Trophoblast cell (in vitro differentiated cells and primary cell): ENCODE results near the gene CD180.
A peak's percentile ranks its signal among the peaks of the same experiment; 100 is the strongest.

Experiments
- DNase-seq, 2 donors: peaks; one replicate each; pipeline ENCODE4 v3.0.0-alpha.2; 2016
- H2AFZ ChIP-seq: 2 replicates; pipeline ENCODE4 v1.6.1; 2013; ENCODE audit warnings: low read length, moderate library complexity, mild to moderate bottlenecking; ENCODE audit not compliant: insufficient read depth, poor library complexity
- H2AK5ac ChIP-seq: 2 replicates; pipeline ENCODE4 v1.6.1; 2013; ENCODE audit warnings: mild to moderate bottlenecking, low read length
- H2BK120ac ChIP-seq: 2 replicates; pipeline ENCODE4 v1.6.1; 2013; ENCODE audit warnings: low read length, mild to moderate bottlenecking, moderate library complexity; ENCODE audit not compliant: insufficient read depth, poor library complexity
- H2BK12ac ChIP-seq: 2 replicates; pipeline ENCODE4 v1.6.1; 2013; ENCODE audit warnings: mild to moderate bottlenecking, low read length, moderate library complexity
- H2BK5ac ChIP-seq: 2 replicates; pipeline ENCODE4 v1.6.1; 2013; ENCODE audit warnings: low read length, low read depth, moderate library complexity, mild to moderate bottlenecking; ENCODE audit not compliant: poor library complexity
- H3K14ac ChIP-seq: 2 replicates; pipeline ENCODE4 v1.6.1; 2013; ENCODE audit warnings: mild to moderate bottlenecking, low read length
- H3K18ac ChIP-seq: 2 replicates; pipeline ENCODE4 v1.6.1; 2013; ENCODE audit warnings: mild to moderate bottlenecking, low read length
- H3K23ac ChIP-seq: 2 replicates; pipeline ENCODE4 v1.6.1; 2013; ENCODE audit warnings: low read length
- H3K27ac ChIP-seq: 2 replicates; pipeline ENCODE4 v1.5.1; 2013; ENCODE audit warnings: low read depth, mild to moderate bottlenecking, inconsistent platforms, low read length, moderate library complexity
- H3K27me3 ChIP-seq: 2 replicates; pipeline ENCODE4 v1.6.1; 2013; ENCODE audit warnings: inconsistent platforms, mild to moderate bottlenecking, low read length, moderate library complexity; ENCODE audit not compliant: insufficient read depth
- H3K36me3 ChIP-seq, 2 experiments: 1 replicate in 1 of 2; 2 replicates in 1 of 2; pipeline ENCODE4 v1.6.1; 2013; ENCODE audit warnings: low read length in 2 of 2, mild to moderate bottlenecking in 2 of 2, moderate library complexity in 1 of 2; ENCODE audit not compliant: insufficient read depth in 2 of 2, control insufficient read depth in 1 of 2
- H3K4ac ChIP-seq: 2 replicates; pipeline ENCODE4 v1.6.1; 2013; ENCODE audit warnings: low read depth, mild to moderate bottlenecking, low read length, moderate library complexity
- H3K4me1 ChIP-seq, 2 experiments: 1 replicate in 1 of 2; 2 replicates in 1 of 2; pipeline ENCODE4 v1.6.1; 2013; ENCODE audit warnings: low read length in 2 of 2, mild to moderate bottlenecking in 2 of 2, moderate library complexity in 1 of 2; ENCODE audit not compliant: insufficient read depth in 2 of 2, control insufficient read depth in 1 of 2
- H3K4me2 ChIP-seq: 2 replicates; pipeline ENCODE4 v1.6.1; 2013; ENCODE audit warnings: inconsistent platforms, mild to moderate bottlenecking, low read length, moderate library complexity
- H3K4me3 ChIP-seq: 2 replicates; pipeline ENCODE4 v1.5.1; 2013; ENCODE audit warnings: mild to moderate bottlenecking, low read depth, low read length, inconsistent platforms
- H3K79me1 ChIP-seq: one replicate; pipeline ENCODE4 v1.6.1; 2013; ENCODE audit warnings: low read length
- H3K79me2 ChIP-seq: 2 replicates; pipeline ENCODE4 v1.6.1; 2013; ENCODE audit warnings: low read length, mild to moderate bottlenecking; ENCODE audit not compliant: control insufficient read depth, insufficient read depth, poor library complexity
- H3K9ac ChIP-seq: 2 replicates; pipeline ENCODE4 v1.6.1; 2013; ENCODE audit warnings: mild to moderate bottlenecking, low read length
- H3K9me3 ChIP-seq: 2 replicates; pipeline ENCODE4 v1.6.1; 2013; ENCODE audit warnings: low read depth, mild to moderate bottlenecking, control low read depth, inconsistent platforms, low read length; ENCODE audit not compliant: insufficient read depth
- H4K12ac ChIP-seq: 2 replicates; pipeline ENCODE4 v1.6.1; 2013; ENCODE audit warnings: low read depth, mild to moderate bottlenecking, low read length, moderate library complexity
- H4K8ac ChIP-seq: 2 replicates; pipeline ENCODE4 v1.6.1; 2013; ENCODE audit warnings: low read depth, mild to moderate bottlenecking, low read length, moderate library complexity
- H4K91ac ChIP-seq: one replicate; pipeline ENCODE4 v1.6.1; 2013; ENCODE audit warnings: low read depth, mild to moderate bottlenecking, low read length, moderate library complexity
- WGBS: extraction: QIAGEN DNeasy Blood & Tissue Kit; methylation state at CpG from one replicate; pipeline ENCODE4 v1.1.7; 2013; ENCODE audit warnings: missing lambda C conversion rate; ENCODE audit not compliant: insufficient read length, insufficient coverage; ENCODE audit errors: extremely low coverage; 5-methylcytosine and 5-hydroxymethylcytosine counted together

The CD180 gene

GRCh38 chr5:67205981-67206380, 9.4 kb upstream of the CD180 start:
- Histone ChIP-seq H2AK5ac (no peak overlapping the region), H2BK120ac (no peak overlapping the region), H3K9me3 (peaks cover 2% of the 10 kb centered on the region), H3K18ac (no peak overlapping the region), H3K4me1 (peaks cover 2 to 3% of the 10 kb centered on the region in 2 experiments), H4K91ac (peak overlapping the region; percentile 45), H3K79me1 (peaks cover 2% of the 10 kb centered on the region), H4K12ac (no peak overlapping the region), H4K8ac (peak overlapping the region; percentile 58), H3K23ac (no peak overlapping the region), H2AFZ (no peak overlapping the region), H3K4me2 (no peak overlapping the region), H2BK12ac (no peak overlapping the region), H3K14ac (peak overlapping the region; percentile 4), H3K79me2 (no peaks in the 10 kb centered on the region), H3K4me3 (no peak overlapping the region), H3K27me3 (no peaks in the 10 kb centered on the region), H2BK5ac (no peak overlapping the region), H3K4ac (no peak overlapping the region), H3K36me3 (no peaks in the 10 kb centered on the region), H3K27ac (no peak overlapping the region), H3K9ac (no peak overlapping the region)
- no CpG with 5 or more reads among the region's 3 CpGs for WGBS
- DNase-seq: no peak

GRCh38 chr5:67204821-67205220, 8.2 kb upstream of the CD180 start:
- H4K8ac ChIP-seq: no peak overlapping the region
- peaks cover 2% of the 10 kb centered on the region for H3K9me3 ChIP-seq
- DNase-seq: no peak
- no peak overlapping the region for H3K23ac ChIP-seq
- WGBS: no CpG with 5 or more reads among the region's 5 CpGs
- no peak overlapping the region for H2AFZ ChIP-seq
- H3K4me3 ChIP-seq: no peak overlapping the region
- no peak overlapping the region for H2BK120ac ChIP-seq
- no peak overlapping the region for H3K4ac ChIP-seq
- no peak overlapping the region for H2BK12ac ChIP-seq
- no peak overlapping the region for H3K27ac ChIP-seq
- no peak overlapping the region for H2BK5ac ChIP-seq
- H3K36me3 ChIP-seq: no peaks in the 10 kb centered on the region
- H3K27me3 ChIP-seq: no peaks in the 10 kb centered on the region
- H3K9ac ChIP-seq: no peak overlapping the region
- H3K79me1 ChIP-seq: peaks cover 2% of the 10 kb centered on the region
- H3K4me2 ChIP-seq: no peak overlapping the region
- H3K18ac ChIP-seq: no peak overlapping the region
- no peak overlapping the region for H3K14ac ChIP-seq
- H2AK5ac ChIP-seq: no peak overlapping the region
- no peaks in the 10 kb centered on the region for H3K79me2 ChIP-seq
- no peak overlapping the region for H4K91ac ChIP-seq
- H4K12ac ChIP-seq: no peak overlapping the region
- peaks cover 2 to 3% of the 10 kb centered on the region in 2 experiments for H3K4me1 ChIP-seq

GRCh38 chr5:67203701-67204074, 7.1 kb upstream of the CD180 start:
- Histone ChIP-seq H3K4me3 (no peak overlapping the region), H4K91ac (no peak overlapping the region), H3K9me3 (peaks cover 2% of the 10 kb centered on the region), H2AFZ (no peak overlapping the region), H3K9ac (no peak overlapping the region), H3K4me2 (no peak overlapping the region), H3K14ac (no peak overlapping the region), H3K4me1 (peaks cover 2 to 3% of the 10 kb centered on the region in 2 experiments), H4K8ac (no peak overlapping the region), H3K36me3 (no peaks in the 10 kb centered on the region), H3K23ac (no peak overlapping the region), H3K4ac (no peak overlapping the region), H3K79me1 (peaks cover 2% of the 10 kb centered on the region), H2AK5ac (no peak overlapping the region), H2BK120ac (no peak overlapping the region), H3K27ac (no peak overlapping the region), H2BK5ac (no peak overlapping the region), H2BK12ac (no peak overlapping the region), H4K12ac (no peak overlapping the region), H3K79me2 (no peaks in the 10 kb centered on the region), H3K18ac (no peak overlapping the region), H3K27me3 (no peaks in the 10 kb centered on the region)
- WGBS: no CpG with 5 or more reads among the region's 2 CpGs
- DNase-seq: no peak

GRCh38 chr5:67202828-67203227, 6.2 kb upstream of the CD180 start:
- Histone ChIP-seq H2AFZ (no peak overlapping the region), H3K4me3 (no peak overlapping the region), H3K9me3 (no peaks in the 10 kb centered on the region), H3K14ac (no peak overlapping the region), H3K27ac (no peak overlapping the region), H3K79me1 (peaks cover 2% of the 10 kb centered on the region), H3K4me1 (peaks cover 2 to 3% of the 10 kb centered on the region in 2 experiments), H4K91ac (no peak overlapping the region), H2AK5ac (no peak overlapping the region), H3K9ac (no peak overlapping the region), H3K18ac (no peak overlapping the region), H3K4me2 (no peak overlapping the region), H3K79me2 (no peaks in the 10 kb centered on the region), H2BK12ac (no peak overlapping the region), H3K27me3 (no peaks in the 10 kb centered on the region), H2BK5ac (no peak overlapping the region), H2BK120ac (no peak overlapping the region), H4K8ac (no peak overlapping the region), H3K4ac (no peak overlapping the region), H4K12ac (no peak overlapping the region), H3K23ac (no peak overlapping the region), H3K36me3 (no peaks in the 10 kb centered on the region)
- no peak for DNase-seq
- no CpG with 5 or more reads among the region's 4 CpGs for WGBS
